Keratinocyte (primary cell): ENCODE results near the gene SPSB4. TPM values are rescaled to one million over a fixed set of nuclear protein-coding genes. Genes with fewer than 3 reads are reported as not detected.

Source experiments
- DNase-seq: peaks from one replicate; pipeline ENCODE4 v3.0.0-alpha.2; 2011; ENCODE audit warnings: low read depth, missing footprints, low spot score
- FAIRE-seq: peaks from 2 replicates; lab custom pipeline; 2011; peaks lifted over from hg19 to GRCh38; lab: Jason Lieb, UNC
- H2AFZ ChIP-seq: 2 replicates; pipeline ENCODE4 v1.6.0; 2012; ENCODE audit warnings: low read length, control low read depth, inconsistent platforms; ENCODE audit not compliant: control insufficient read depth
- H3K27ac ChIP-seq: 2 replicates; pipeline ENCODE4 v1.5.1; 2011; ENCODE audit warnings: low read length; ENCODE audit not compliant: control insufficient read depth, insufficient read depth
- H3K27me3 ChIP-seq: 3 replicates; pipeline ENCODE4 v1.6.0; 2011; ENCODE audit warnings: low read length; ENCODE audit not compliant: control insufficient read depth, insufficient read depth; ENCODE audit errors: extremely low read depth
- H3K36me3 ChIP-seq, 2 experiments: 2 replicates in 1 of 2; 3 replicates in 1 of 2; pipeline ENCODE4 v1.5.1; 2011; ENCODE audit warnings: low read length in 2 of 2, mild to moderate bottlenecking in 1 of 2; ENCODE audit not compliant: control insufficient read depth in 2 of 2, insufficient read depth in 2 of 2; ENCODE audit errors: extremely low read depth in 1 of 2
- H3K4me1 ChIP-seq: 3 replicates; pipeline ENCODE4 v1.5.1; 2011; ENCODE audit warnings: low read length; ENCODE audit not compliant: control insufficient read depth, insufficient read depth; ENCODE audit errors: extremely low read depth
- H3K4me2 ChIP-seq: 3 replicates; pipeline ENCODE4 v1.6.0; 2011; ENCODE audit warnings: low read depth, low read length; ENCODE audit not compliant: control insufficient read depth, insufficient read depth; ENCODE audit errors: extremely low read depth
- H3K4me3 ChIP-seq, 3 experiments: fragments of 200-600 bp in 1 of 3; sonication (generic) in 1 of 3; 2 replicates in 2 of 3; 3 replicates in 1 of 3; pipeline ENCODE4 v1.5.1; 2011 to 2016; ENCODE audit warnings: low read length in 3 of 3, mild to moderate bottlenecking in 3 of 3, control low read depth in 2 of 3, inconsistent platforms in 1 of 3, low read depth in 1 of 3, mixed read lengths in 1 of 3, mixed run types in 1 of 3, moderate library complexity in 1 of 3; ENCODE audit not compliant: control insufficient read depth in 2 of 3, insufficient read depth in 2 of 3; ENCODE audit errors: extremely low read depth in 1 of 3
- H3K79me2 ChIP-seq: 2 replicates; pipeline ENCODE4 v1.6.0; 2012; ENCODE audit warnings: low read length; ENCODE audit not compliant: control insufficient read depth, insufficient read depth
- H3K9ac ChIP-seq: 3 replicates; pipeline ENCODE4 v1.6.0; 2011; ENCODE audit warnings: low read length; ENCODE audit not compliant: control insufficient read depth, insufficient read depth; ENCODE audit errors: extremely low read depth
- H3K9me1 ChIP-seq: 3 replicates; pipeline ENCODE4 v1.6.0; 2011; ENCODE audit warnings: low read length; ENCODE audit not compliant: control insufficient read depth, insufficient read depth; ENCODE audit errors: extremely low read depth
- H3K9me3 ChIP-seq: 2 replicates; pipeline ENCODE4 v1.5.1; 2012; ENCODE audit warnings: low read depth, low read length; ENCODE audit not compliant: control insufficient read depth
- H4K20me1 ChIP-seq: 3 replicates; pipeline ENCODE4 v1.6.0; 2011; ENCODE audit warnings: low read length; ENCODE audit not compliant: control insufficient read depth, insufficient read depth; ENCODE audit errors: extremely low read depth
- EZH2 ChIP-seq: IDR thresholded peaks from one replicate; pipeline ENCODE4 v1.6.1; 2012; ENCODE audit warnings: inconsistent platforms, mild to moderate bottlenecking, low read length, moderate library complexity
- dilution Hi-C: fragments of 300-500 bp; cut with MboI; formaldehyde crosslinking; loops from one replicate; pipeline ENCODE4 v1.7.0; 2020; ENCODE audit warnings: low sequenced_read_pairs; ENCODE audit not compliant: extremely low pct_ligation_motif_present
- polyA plus RNA-seq, 5 experiments: library from polyadenylated mRNA; depleted of rRNA in 3 of 5; stranded (reverse) in 3 of 5; stranded (forward) in 1 of 5; unstranded in 1 of 5; fragments of >200 nt; gene quantifications; 1 replicate in 1 of 5; 2 replicates in 3 of 5; 3 replicates in 1 of 5; pipeline versions ENCODE4 v1.2.1 to v1.2.3, GENCODE V29; 2011 to 2012; ENCODE audit warnings: missing spikeins in 2 of 5, low read depth in 1 of 5, low replicate concordance in 1 of 5
- TF ChIP-seq, protein P1 (sequence below), 3 experiments: IDR thresholded peaks in 1 of 3; conservative IDR thresholded peaks in 1 of 3; optimal IDR thresholded peaks in 1 of 3; 2 replicates in 2 of 3; 3 replicates in 1 of 3; pipeline versions ENCODE3 to v1.5.1; 2011; ENCODE audit warnings: low read length in 3 of 3, mild to moderate bottlenecking in 3 of 3, moderate library complexity in 2 of 3, control low read depth in 1 of 3, inconsistent platforms in 1 of 3; ENCODE audit not compliant: insufficient read depth in 2 of 3; ENCODE audit errors: extremely low read depth in 1 of 3

The SPSB4 gene
- polyA plus RNA-seq, 1 donor (not counting 4 experiments of a cell fraction or from before 2014, with no cell fraction given): not detected

GRCh38 chr3:141181196-141181595 is 130.0 kb downstream of the SPSB4 start:
- no peak for FAIRE-seq
- Histone ChIP-seq H3K27me3 (no peaks in the 10 kb centered on the region), H3K9ac (no peak overlapping the region), H4K20me1 (no peaks in the 10 kb centered on the region), H2AFZ (no peak overlapping the region), H3K4me1 (peaks cover 3% of the 10 kb centered on the region), H3K36me3 (no peaks in the 10 kb centered on the region), H3K4me3 (no peak overlapping the region), H3K27ac (no peak overlapping the region), H3K9me1 (no peaks in the 10 kb centered on the region), H3K4me2 (no peak overlapping the region), H3K9me3 (no peaks in the 10 kb centered on the region), H3K79me2 (no peaks in the 10 kb centered on the region)
- dilution Hi-C loops: no loop called here
- TF ChIP-seq EZH2: no peak
- TF ChIP-seq, protein P1, sequence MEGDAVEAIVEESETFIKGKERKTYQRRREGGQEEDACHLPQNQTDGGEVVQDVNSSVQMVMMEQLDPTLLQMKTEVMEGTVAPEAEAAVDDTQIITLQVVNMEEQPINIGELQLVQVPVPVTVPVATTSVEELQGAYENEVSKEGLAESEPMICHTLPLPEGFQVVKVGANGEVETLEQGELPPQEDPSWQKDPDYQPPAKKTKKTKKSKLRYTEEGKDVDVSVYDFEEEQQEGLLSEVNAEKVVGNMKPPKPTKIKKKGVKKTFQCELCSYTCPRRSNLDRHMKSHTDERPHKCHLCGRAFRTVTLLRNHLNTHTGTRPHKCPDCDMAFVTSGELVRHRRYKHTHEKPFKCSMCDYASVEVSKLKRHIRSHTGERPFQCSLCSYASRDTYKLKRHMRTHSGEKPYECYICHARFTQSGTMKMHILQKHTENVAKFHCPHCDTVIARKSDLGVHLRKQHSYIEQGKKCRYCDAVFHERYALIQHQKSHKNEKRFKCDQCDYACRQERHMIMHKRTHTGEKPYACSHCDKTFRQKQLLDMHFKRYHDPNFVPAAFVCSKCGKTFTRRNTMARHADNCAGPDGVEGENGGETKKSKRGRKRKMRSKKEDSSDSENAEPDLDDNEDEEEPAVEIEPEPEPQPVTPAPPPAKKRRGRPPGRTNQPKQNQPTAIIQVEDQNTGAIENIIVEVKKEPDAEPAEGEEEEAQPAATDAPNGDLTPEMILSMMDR (optimal IDR thresholded peaks at IDR 0.05 in 1 of 3, IDR thresholded peaks at IDR 0.05 in 1 of 3, conservative IDR thresholded peaks at IDR 0.05 in 1 of 3; ENCODE audit: extremely low read depth in 1 of 3, insufficient read depth in 2 of 3, low read length in 3 of 3): no peak
- DNase-seq: no peak

DNA sequence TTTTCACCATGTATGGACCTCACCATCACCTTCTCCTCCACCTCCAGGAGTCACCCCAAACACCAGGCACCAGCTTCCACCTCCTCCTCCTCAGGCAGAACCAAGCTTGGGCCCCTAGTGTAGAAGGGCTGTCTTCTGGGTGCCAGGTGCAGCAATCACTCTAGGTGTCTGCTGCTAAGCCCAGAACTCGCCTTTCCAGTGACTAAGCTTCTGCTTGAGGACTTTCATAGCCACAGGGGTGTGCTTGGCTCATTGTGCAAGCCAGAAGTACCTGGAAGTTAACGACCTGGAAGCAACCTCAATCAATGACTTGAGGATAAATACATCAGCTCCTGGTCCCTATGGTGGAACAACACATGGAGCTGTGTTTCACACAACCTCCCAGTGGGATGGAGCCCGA is 130.7 kb downstream of the SPSB4 start:
- Histone ChIP-seq H3K9me1 (no peaks in the 10 kb centered on the region), H3K27me3 (no peaks in the 10 kb centered on the region), H4K20me1 (no peaks in the 10 kb centered on the region), H3K27ac (no peak overlapping the region), H3K4me1 (peaks cover 3% of the 10 kb centered on the region), H3K4me3 (no peak overlapping the region), H3K9ac (no peak overlapping the region), H3K79me2 (no peaks in the 10 kb centered on the region), H3K9me3 (no peaks in the 10 kb centered on the region), H3K4me2 (no peak overlapping the region), H2AFZ (no peak overlapping the region), H3K36me3 (no peaks in the 10 kb centered on the region)
- dilution Hi-C loops: no loop called here
- FAIRE-seq (no peak), DNase-seq (no peak)
- TF ChIP-seq, protein P1 (optimal IDR thresholded peaks at IDR 0.05 in 1 of 3, IDR thresholded peaks at IDR 0.05 in 1 of 3, conservative IDR thresholded peaks at IDR 0.05 in 1 of 3; ENCODE audit: extremely low read depth in 1 of 3, insufficient read depth in 2 of 3, low read length in 3 of 3): no peak
- no peak for TF ChIP-seq EZH2
